GM18520 (cell line): ENCODE measurements around the gene CAMTA1.

Experiments used
- ATAC-seq: cut with Tn5 transposase; IDR thresholded peaks from one replicate; pipeline ENCODE4 v1.9.1; 2021; ENCODE audit not compliant: unreplicated experiment

CAMTA1 gene

DNA sequence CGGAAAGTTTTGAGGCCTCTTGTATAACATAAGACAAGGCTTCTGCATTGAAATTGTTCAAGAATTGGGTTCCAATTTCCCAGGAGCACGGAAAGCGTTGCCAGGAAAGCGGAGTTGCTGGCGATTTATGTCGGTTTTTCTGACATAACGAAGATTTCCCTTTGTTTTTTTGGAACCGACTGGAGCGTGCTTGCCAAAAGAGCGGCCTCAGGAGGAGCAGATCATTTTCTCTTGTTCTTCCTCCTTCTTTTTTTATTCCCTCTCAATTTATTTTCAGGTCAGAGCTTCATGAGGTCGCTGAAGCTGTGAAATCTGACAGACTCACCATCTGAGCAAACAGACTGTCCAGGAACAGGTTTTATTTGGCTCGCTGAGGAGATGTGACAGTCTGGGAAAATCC, 275.5 kb downstream of the CAMTA1 start:
- ATAC-seq: no peak

DNA sequence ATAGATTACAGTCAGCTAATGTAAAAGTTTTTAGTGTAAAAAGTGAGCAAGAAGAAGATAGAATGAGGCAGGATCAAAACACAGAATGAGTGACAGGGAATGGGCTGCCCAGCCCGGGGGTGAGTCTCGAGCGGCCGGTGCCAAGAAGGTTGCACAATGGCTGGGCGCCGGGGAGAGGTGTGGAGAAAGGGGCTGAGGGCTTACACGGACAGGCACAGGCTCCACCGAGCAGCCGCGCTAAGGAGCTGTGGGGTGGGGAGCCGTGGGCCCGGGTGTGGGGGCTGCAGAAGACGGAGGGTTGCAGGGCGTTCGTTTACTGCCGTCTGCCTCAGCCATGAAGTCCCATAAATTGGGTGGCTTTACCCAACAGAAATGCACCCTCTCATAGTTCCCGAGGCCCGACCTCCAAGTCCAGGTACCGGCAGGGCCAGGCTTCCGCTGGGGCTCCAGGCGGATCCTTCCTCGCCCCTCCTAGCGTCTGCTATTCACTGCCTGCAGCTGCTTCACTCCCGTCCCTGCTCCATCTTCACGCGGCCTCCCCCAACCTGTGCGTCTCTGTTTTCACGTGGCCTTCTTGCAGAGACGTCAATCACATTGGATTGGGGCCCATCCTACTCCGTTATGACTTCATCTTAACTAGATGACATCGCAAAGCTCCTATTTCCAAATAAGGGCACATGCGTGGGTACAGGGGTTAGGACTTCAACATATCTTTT, 277.2 kb downstream of the CAMTA1 start:
- no peak for ATAC-seq

DNA sequence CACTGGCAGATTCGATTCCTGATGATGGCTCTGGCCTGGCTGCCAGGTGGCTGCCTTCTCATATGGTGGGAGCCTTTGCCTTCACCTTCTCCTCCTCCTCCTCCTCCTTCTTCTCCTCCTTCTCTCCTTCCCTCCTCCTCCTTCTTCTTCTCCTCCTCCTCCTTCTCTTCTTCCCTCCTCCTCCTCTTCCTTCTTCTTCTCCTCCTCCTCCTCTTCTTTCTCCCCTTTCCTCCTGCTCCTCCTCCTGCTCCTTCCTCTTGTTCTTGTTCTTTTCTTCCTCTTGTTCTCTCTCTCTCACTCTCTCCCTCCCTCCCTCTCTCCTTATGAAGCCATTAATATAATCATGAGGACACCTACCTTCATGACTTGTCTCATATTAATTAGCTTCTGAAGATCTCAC, 278.7 kb downstream of the CAMTA1 start:
- no peak for ATAC-seq

DNA sequence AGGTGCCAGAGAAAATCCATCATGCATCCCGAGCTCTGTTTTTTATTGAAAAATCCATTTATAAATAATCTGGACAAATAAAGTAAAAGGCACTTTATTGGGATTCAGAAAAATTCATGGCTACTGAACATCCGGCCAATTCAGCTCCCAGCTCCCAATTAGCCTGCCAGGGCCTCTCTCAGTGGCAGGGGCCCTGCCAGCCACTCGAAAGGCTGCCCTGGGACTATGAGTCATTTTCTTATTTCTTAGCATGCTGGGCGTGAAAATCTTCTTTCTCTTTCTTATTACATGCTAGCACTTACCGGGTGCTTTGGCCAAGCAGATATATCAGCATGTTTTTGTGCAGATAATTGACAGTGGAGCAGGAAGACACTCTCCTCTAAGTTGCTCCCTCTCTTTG, 283.3 kb downstream of the CAMTA1 start:
- no peak for ATAC-seq

DNA sequence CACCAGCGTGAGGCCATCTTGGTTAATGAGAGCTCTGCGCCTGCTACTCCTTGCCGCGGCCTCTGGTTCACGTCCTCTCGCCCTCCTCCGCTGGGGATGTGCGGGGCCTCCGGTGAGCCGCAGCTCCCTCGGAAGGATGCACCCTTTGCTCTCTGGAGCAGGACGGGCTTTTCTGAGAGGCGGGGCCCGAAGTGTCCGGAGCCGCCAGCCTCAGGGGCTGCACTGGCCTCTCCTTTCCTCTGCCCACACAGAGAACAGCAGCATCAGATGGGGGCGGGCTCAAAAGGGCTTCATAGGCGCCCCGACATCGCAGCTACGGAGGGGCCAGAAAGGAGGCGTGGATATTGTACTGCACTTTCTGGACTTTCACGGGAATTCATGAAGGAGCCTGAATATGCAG, 284.7 kb downstream of the CAMTA1 start:
- ATAC-seq: no peak

DNA sequence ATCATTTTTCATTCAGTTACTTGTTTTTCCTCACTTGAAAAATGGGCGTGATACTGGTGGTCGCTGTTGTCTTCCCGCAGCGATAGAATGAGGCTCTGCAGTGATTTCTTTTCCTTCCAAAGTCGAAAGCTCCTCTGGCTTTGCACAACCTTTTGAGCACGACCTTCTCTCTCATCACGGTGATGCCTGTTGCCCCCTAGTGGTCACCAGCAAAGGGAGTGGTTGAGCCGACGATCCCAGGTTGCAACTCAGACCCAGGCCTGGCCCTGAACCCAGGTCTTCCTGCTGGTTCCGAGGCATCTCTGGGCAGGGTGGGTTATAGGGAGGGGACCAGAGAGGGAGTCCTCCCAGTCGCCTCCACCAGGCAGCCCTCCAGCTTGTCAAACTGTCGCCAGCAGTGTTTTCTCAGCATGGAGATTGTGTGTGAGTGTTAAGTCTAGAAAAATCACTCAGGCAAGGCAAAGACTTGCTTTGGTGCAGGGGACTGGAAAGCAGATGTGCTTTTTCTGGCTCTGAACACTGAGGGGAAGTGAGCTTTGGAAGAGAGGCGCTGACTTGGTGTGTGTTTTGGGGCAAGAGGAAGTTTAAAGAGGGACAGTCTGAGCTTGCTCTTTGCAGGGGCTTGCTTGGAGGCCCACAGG, 285.3 kb downstream of the CAMTA1 start:
- no peak for ATAC-seq

DNA sequence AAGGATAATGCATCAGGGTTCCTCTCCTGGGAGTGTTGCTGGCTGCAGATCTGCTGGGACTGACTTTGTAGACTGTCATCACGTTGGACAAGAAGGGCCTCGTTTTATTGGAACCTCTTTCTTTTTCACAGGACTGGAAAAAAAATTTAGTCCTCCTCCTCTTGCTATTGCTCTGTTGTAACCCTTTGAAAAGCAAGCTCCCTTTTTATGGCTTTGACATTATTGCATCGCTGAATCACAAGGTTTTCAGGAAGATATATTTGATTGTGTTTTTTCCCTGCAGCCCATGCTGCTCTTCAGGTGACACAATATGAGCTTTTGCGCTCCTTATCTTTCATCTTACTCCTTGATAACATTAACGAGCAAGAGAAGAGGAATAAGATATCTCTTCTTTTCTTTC, 290.9 kb downstream of the CAMTA1 start:
- ATAC-seq: no peak

DNA sequence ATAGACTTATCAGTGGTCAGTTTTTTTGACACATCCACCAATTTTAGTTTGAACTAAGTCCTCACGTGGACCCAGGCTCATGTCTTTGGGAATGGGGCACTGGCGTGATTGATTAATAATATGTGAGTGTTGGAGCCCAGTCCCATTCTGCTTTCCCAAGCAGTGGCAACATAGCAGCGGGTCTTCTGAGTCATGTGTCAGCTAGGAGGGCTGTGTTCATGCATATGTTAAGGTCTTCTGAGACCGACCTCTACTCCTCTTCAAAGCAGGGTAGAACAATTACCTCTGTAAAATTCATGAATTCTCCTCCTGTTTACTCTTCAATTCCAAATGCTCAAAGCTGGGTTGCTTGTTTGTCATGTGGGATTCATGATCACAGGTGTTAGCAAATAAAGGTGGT, 291.3 kb downstream of the CAMTA1 start:
- ATAC-seq: no peak

DNA sequence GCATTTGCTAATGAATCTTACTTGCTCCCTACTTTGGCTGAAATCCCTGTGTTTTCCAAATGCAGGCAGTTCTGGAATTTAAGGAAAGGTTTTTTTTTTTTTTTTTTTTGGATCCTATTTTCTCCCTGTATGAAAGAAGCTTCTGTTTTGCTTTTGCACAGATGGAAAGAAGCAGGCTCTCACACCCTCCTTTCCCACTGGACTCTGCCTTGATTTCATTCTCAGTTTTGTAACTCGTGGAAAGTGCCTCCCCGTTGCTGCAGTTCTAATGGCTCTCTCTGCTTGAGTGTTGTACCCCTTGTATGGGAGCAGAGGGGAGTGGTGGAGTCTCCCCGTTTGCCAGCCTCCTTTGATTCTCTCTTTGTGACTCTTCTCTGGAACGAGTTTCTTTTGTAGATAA, 291.9 kb downstream of the CAMTA1 start:
- no peak for ATAC-seq

DNA sequence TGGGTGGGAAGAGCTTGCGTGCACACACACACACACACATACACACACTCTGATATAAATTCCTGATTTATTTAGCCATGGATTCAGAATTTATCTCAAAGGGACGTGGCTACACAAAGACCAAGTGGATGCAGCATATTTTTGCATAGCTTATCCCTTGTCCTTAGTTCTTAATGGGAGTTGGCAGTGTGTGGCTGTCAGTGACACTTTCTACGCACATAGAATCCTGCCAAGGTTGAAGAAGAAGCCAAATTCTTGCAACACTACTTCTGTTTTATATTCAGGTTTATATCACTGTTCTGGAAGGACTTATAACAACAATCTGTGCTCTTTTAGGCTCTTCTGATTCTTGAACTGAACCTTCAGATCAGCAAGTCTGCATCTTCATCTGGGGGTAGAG, 292.7 kb downstream of the CAMTA1 start:
- no peak for ATAC-seq

DNA sequence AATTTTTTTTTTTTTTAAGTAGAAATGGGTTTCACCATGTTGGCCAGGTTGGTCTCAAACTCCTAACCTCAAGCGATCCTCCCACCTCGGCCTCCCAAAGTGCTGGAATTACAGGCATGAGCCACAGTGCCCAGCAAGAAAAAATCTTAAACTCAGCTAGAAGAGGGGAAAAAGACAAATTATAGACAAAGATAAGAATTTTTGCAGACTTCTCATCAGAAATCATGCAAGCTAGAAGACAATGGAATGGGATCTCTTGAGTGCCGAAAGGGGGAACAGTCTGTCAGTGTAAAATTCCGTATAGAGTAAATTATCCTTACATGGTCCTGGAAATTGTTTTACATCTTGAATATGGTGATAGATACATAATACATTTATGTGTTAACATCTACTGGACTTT, 294.4 kb downstream of the CAMTA1 start:
- ATAC-seq: no peak

DNA sequence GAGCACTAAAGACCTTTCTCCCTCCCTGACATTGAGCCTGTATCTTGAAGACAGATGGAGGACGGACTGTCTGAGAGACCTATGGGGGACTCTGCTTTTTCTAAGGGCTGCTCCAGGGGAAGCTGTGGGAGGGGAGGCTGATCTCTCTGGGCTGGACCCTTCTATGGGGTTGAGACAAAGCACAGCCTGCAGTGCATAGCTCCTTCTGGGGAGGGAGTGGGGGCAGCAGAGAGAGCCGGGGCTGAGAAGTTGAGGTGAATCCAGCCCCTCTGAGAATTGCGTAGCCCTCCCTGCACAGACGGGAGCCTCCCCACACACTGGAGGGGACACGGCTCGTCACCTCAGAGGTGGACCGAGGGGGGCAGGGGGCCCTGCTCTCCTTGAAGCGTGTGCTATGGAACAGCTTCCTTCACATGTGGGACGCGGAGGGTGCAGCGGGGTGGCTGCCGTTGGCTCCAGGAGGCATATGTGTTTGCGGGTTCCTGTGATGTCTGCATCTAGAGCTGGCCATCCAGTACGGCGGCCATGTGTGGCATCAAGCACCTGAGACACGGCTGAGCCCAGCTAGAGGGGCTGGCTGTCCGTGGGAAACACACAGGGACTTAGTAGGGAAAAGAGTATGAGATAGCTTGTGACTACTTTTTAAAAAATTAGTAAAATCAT, 299.1 kb downstream of the CAMTA1 start:
- no peak for ATAC-seq

DNA sequence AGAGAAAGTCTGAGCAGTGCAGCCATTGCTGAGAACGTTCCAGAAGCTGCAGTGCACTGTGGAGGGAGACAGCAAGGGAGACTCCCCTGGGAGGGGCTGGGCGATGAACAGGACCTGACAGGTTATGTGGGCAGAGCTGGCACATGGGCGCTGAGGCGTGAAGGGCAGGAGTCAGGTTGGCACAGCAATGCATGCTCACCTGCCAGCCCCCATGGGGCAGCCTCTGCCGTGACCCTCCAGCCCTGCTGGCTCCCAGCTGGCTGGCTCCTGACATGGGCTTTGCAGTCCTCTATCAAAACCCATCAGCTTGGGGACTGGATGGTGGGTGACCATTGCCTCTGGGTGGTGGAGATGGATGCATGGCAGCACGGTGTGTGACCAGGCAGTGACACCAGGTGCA, 300.3 kb downstream of the CAMTA1 start:
- ATAC-seq: no peak

DNA sequence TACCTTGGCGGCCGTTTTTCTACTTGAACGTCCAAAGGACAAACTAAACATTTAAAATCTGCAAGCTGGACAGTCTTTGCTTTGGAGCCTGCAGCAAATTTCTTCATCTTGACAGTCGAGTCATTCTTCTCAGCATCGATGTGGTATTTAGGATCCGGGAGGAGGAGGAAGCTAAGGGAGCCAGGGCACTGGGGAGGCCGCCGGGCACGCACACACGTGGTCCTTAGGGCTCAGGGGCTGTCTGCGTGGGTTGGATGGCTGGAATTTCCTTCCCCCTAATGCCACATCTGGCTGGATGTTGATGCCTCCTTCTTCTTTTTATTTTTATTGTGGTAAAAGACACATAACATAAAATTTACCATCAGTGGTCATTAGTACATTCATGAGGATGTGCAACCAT, 300.9 kb downstream of the CAMTA1 start:
- no peak for ATAC-seq

DNA sequence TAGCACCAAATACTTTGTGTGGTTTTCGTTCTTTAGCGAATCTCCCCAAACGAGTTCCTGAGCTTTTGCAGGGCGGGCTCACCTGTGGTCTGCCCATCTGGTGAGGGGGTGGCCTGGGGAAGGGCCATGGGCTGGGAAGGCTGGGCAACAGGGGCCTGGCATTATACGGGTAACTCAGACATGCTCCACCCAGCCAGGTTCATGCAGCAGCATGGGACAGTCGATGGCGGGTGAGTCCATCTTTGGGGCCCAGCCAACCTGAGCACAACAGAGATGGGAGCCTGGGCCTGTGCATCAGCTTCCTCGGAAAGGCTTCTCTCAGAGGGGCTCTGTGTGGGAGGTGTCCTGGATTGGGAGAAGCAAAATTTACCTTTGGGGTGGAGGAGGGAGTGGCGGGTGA, 302.6 kb downstream of the CAMTA1 start:
- ATAC-seq: no peak

DNA sequence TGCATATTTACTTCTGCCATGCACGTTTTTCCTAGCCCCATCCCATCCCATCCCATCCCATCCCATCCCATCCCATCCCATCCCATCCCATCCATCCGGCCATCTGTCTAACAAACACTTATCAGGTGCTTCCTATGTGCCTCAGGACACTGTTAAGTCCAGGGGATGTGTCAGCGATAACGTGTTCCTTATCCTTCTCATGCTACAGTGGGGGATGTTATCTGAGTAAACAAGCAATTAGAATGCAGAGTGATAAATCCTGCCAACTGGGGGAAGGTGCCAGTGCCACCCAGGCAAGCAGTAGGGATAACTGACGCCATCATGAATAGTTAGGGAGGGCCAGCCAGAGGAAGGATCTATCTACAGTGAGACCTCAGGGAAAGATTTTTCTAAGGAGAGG, 304.2 kb downstream of the CAMTA1 start:
- no peak for ATAC-seq

DNA sequence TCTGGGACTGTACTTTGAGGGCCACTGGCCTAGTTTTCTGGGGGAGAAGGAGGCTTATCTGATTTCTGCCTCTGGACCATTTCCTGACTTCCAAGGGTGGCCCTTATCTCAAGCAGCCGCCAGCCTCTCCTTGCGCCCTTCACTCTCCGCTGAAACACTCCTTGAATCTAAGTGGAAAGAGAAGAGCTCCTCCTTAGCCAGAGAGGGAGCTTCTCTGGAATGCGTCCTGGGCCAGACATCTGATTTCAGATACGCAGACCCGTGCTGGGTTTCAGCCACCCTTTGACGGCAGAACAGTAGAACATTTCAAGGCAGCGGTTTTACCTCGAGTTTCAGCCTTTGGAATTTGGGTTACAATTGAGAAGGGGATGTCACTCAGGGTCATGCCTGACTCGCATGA, 308.0 kb downstream of the CAMTA1 start:
- ATAC-seq: no peak

DNA sequence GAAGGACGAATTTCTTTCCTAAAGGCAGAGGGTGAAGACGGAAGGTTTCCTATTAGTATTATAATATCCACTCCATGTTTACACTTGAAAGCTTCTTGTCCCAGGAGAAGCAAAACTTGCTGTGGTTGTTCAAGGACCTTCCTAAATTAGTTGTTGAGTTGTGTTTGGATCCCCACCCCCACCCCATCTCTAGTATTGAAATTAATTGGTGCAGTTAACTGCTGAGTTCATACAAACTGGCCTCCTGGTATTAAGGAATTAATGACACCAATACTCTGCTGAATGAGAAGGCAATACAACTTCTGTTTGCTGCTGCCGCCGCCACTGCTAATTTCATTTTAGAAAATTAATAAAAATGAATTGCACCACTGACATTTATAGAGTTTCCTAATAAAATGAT, 308.8 kb downstream of the CAMTA1 start:
- ATAC-seq: no peak

DNA sequence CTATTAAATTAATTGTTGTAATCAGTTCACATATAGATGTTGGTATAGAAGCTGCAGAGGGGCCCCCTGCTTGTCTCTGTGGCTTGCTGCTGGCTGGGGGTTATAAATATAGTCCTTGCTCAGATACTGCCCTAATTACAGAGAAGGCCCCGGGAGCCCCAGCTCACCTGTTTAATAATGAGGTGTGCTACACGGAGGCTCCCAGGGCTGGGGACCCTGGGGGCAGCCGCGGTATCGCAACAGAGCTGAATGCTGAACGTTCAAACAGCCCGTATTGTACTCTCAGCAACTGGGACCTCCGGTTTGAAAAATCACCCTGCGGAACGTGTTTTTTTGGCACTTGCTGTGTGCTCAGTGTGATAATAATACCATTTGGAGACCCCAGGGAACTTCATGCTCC, 309.3 kb downstream of the CAMTA1 start:
- no peak for ATAC-seq

DNA sequence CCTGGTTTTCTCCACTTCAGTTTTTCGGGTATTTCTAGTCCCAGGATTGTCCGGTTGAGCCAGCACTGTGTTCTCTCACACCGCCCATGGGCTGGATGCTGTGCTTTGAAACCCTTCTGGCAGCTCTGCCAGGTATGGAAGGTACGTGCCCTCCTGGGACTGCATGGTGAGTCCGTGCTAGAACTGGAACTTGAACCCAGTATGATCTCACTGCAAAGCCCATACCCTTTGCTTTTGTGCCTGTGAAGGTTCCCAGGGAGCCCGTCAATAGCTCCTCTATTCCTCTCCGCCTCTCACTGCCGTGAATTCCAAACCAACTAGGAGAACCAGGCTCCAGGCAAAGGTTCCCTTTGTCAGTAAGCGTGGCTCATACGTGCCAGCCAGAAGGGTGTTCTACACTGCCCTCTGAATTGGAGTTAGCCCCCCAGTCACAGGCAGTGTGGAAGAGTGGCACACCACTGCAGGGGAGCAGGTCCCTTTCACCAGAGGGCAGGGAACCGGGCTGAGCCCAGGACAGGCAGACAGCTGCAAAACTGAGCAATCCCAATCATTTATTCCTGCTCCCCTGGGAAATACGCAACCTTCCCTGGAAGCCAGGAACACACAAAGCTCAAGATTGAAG, 310.2 kb downstream of the CAMTA1 start:
- no peak for ATAC-seq

DNA sequence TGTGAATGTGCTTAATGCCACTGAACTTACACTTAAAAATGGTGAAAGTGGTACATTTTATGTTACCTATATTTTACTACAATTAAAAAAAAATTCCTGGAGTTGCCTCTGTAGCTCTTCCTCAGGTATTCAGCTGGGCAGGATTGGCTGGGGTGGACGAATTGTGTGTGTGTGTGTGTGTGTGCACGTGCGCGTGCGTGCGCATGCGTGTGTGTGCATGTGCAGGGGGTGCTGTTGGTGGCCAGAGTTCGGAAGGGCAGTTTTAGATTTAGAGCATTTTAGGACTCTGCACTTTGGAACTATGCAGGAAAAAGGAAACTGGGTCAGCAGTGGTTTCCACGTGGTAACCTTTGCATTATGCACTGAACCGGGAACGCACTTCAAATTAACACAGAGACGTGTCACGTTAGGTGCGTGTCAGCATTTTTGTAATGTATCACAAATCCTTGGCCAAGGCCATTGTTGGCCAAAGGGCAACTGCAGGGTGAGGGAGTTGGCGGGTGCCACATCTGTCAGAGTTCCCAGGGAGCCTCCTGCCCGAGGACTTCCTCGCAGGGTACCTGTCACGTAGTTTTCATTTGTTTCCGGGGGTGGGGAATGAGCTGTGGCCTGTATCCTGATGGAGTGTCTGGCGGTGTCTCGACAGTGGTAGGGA, 312.8 kb downstream of the CAMTA1 start:
- ATAC-seq: no peak

DNA sequence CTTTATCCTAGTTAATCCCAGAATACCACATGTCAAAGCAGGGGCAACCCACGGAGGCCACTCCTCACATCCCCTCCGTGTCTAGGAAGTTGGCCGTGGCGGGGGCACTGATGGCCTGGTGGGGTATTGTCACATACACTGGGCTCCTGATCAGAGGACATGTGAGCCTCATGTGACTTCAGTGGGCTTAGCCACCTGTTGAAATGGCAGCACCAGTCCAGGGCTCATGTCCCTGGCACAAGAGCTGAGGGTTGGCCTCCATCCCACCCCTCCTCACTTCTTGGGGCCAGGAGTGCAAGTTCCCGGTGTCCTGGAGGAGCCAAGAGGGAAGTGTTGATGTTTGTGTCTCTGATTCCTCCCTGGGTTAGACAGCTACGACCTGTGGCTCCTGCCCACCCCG, 313.4 kb downstream of the CAMTA1 start:
- ATAC-seq: no peak
